GM18502 (cell line): ENCODE measurements around the gene PERM1.
A peak's percentile ranks its signal among the peaks of the same experiment; 100 is the strongest.

Experiments
- ATAC-seq: cut with Tn5 transposase; IDR thresholded peaks from one replicate; pipeline ENCODE4 v1.9.1; 2021; ENCODE audit warnings: mild to moderate bottlenecking; ENCODE audit not compliant: unreplicated experiment, poor library complexity

Gene PERM1

GRCh38 chr1:966135-966703 is 15.7 kb downstream of the PERM1 start, which contains the start of gene PLEKHN1:
PLEKHN1 (plus strand) TSS chr1:966482; CDS start chr1:966532, 50 bp downstream.
- ATAC-seq: peak; percentile 45

GRCh38 chr1:965526-966134 is 16.3 kb downstream of the PERM1 start:
- ATAC-seq: peak; percentile 3

- ATAC-seq: no peak
These were observed 17.0 kb downstream of the PERM1 start for GRCh38 chr1:964691-965525.

- no peak for ATAC-seq
These were observed 18.0 kb downstream of the PERM1 start for GRCh38 chr1:963746-964525.

GRCh38 chr1:963301-963651 is 18.6 kb downstream of the PERM1 start:
- no peak for ATAC-seq

GRCh38 chr1:962381-963300 is 19.3 kb downstream of the PERM1 start:
- ATAC-seq: no peak

GRCh38 chr1:961132-961669 is 20.7 kb downstream of the PERM1 start:
- no peak for ATAC-seq

- peak; percentile 50 for ATAC-seq
These were observed 21.3 kb downstream of the PERM1 start, which contains the start of gene KLHL17 for GRCh38 chr1:960363-961131. KLHL17 (plus strand) TSS chr1:960584; CDS start chr1:960694, 110 bp downstream.

- ATAC-seq: no peak
These were observed 22.0 kb downstream of the PERM1 start for GRCh38 chr1:959731-960362.

GRCh38 chr1:958823-959730 is 22.8 kb downstream of the PERM1 start, which contains the start of gene NOC2L:
NOC2L (minus strand) TSS chr1:959256; CDS start chr1:959240, 16 bp downstream.
- ATAC-seq: peak; percentile 78

GRCh38 chr1:956636-957035 is 25.3 kb downstream of the PERM1 start:
- ATAC-seq: no peak

- ATAC-seq: no peak
These were observed 26.4 kb downstream of the PERM1 start for GRCh38 chr1:955474-955873.

GRCh38 chr1:954927-955326 is 27.0 kb downstream of the PERM1 start:
- ATAC-seq: no peak

- no peak for ATAC-seq
These were observed 28.2 kb downstream of the PERM1 start for GRCh38 chr1:953524-954320.

GRCh38 chr1:952603-953002 is 29.3 kb downstream of the PERM1 start:
- ATAC-seq: no peak

GRCh38 chr1:952201-952600 is 29.7 kb downstream of the PERM1 start:
- no peak for ATAC-seq
